WTC11 (cell line): ENCODE measurements around the gene SNX24. TPM values are rescaled to one million over a fixed set of nuclear protein-coding genes. Genes with fewer than 3 reads are reported as not detected.

Experiments used
- ATAC-seq: fragments of 200-7000 bp; cut with Tn5 transposase; 2 replicates; pipeline ENCODE4 v1.10.0; 2021; ENCODE audit warnings: mild to moderate bottlenecking, moderate library complexity
- CTCF ChIA-PET: fragments of 300-600 bp; sonication (Branson Sonifier 250); formaldehyde crosslinking; loops from one replicate; lab custom pipeline; 2021; ENCODE audit warnings: antibody characterized with exemption; lab: Charles Lee
- POLR2A ChIA-PET: fragments of 350-600 bp; sonication (Branson Sonifier 250); formaldehyde crosslinking; loops from one replicate; lab custom pipeline; 2021; ENCODE audit warnings: antibody characterized with exemption; lab: Charles Lee
- DNase-seq: peaks from one replicate; pipeline ENCODE4 v3.0.0; 2021; ENCODE audit warnings: low spot score
- H3K27ac Mint-ChIP-seq: 2 replicates; pipeline ENCODE4 v1.8.0; 2021; ENCODE audit warnings: mixed read lengths
- H3K27me3 Mint-ChIP-seq: 2 replicates; pipeline ENCODE4 v1.8.0; 2021; ENCODE audit warnings: low read depth, mild to moderate bottlenecking, moderate library complexity, mixed read lengths
- H3K36me3 Mint-ChIP-seq: 2 replicates; pipeline ENCODE4 v1.8.0; 2021; ENCODE audit warnings: mixed read lengths
- H3K4me1 Mint-ChIP-seq: 2 replicates; pipeline ENCODE4 v1.8.0; 2022; ENCODE audit warnings: mixed read lengths
- H3K4me3 Mint-ChIP-seq: 2 replicates; pipeline ENCODE4 v1.8.0; 2021; ENCODE audit warnings: mild to moderate bottlenecking, moderate library complexity, mixed read lengths
- H3K9me3 Mint-ChIP-seq: 2 replicates; pipeline ENCODE4 v1.8.0; 2021; ENCODE audit warnings: mixed read lengths
- AFF4 ChIP-seq: sonication (generic); formaldehyde crosslinking; IDR thresholded peaks from 2 replicates; pipeline ENCODE4 v1.8.1; 2023; ENCODE audit warnings: mild to moderate bottlenecking, missing genetic modification reagents, borderline replicate concordance
- AR ChIP-seq: fragments of 250-450 bp; sonication (Bioruptor Pico); IDR thresholded peaks from 2 replicates; pipeline ENCODE4 v1.9.0; 2021; ENCODE audit warnings: mild to moderate bottlenecking
- ATF1 ChIP-seq: sonication (generic); formaldehyde crosslinking; IDR thresholded peaks from 2 replicates; pipeline ENCODE4 v1.8.1; 2023; ENCODE audit warnings: mild to moderate bottlenecking, moderate library complexity, missing genetic modification reagents
- ATF2 ChIP-seq: sonication (generic); formaldehyde crosslinking; IDR thresholded peaks from 2 replicates; pipeline ENCODE4 v1.8.1; 2022; ENCODE audit warnings: low read depth, missing genetic modification reagents, borderline replicate concordance
- FOXK1 ChIP-seq: sonication (generic); formaldehyde crosslinking; IDR thresholded peaks from 2 replicates; pipeline ENCODE4 v1.8.0; 2022; ENCODE audit warnings: mild to moderate bottlenecking, moderate library complexity, missing genetic modification reagents
- JAZF1 ChIP-seq: fragments of 250-450 bp; sonication (Bioruptor Pico); IDR thresholded peaks from 2 replicates; pipeline ENCODE4 v1.9.0; 2021; ENCODE audit warnings: moderate library complexity, mild to moderate bottlenecking, inconsistent platforms
- JUN ChIP-seq: sonication (generic); formaldehyde crosslinking; IDR thresholded peaks from 2 replicates; pipeline ENCODE4 v1.8.0; 2023; ENCODE audit warnings: mild to moderate bottlenecking, missing genetic modification reagents
- MYBL2 ChIP-seq: sonication (generic); formaldehyde crosslinking; IDR thresholded peaks from 2 replicates; pipeline ENCODE4 v1.8.1; 2023; ENCODE audit warnings: mild to moderate bottlenecking, moderate library complexity, missing genetic modification reagents
- NR1H2 ChIP-seq: sonication (generic); formaldehyde crosslinking; IDR thresholded peaks from 2 replicates; pipeline ENCODE4 v1.9.0; 2021; ENCODE audit warnings: mild to moderate bottlenecking, moderate library complexity, missing genetic modification reagents
- SP1 ChIP-seq: sonication (generic); formaldehyde crosslinking; conservative IDR thresholded peaks from 2 replicates; pipeline ENCODE4 v1.8.1; 2022; ENCODE audit warnings: missing genetic modification reagents
- ZBTB43 ChIP-seq: sonication (generic); formaldehyde crosslinking; IDR thresholded peaks from 2 replicates; pipeline ENCODE4 v1.8.1; 2023; ENCODE audit warnings: mild to moderate bottlenecking, missing genetic modification reagents
- ZNF263 ChIP-seq: sonication (generic); formaldehyde crosslinking; IDR thresholded peaks from 2 replicates; pipeline ENCODE4 v1.8.1; 2022; ENCODE audit warnings: low read depth, mild to moderate bottlenecking, moderate library complexity, missing genetic modification reagents
- ZNF281 ChIP-seq: sonication (generic); formaldehyde crosslinking; IDR thresholded peaks from 2 replicates; pipeline ENCODE4 v1.8.0; 2023; ENCODE audit warnings: mild to moderate bottlenecking, missing genetic modification reagents
- ZNF396 ChIP-seq: fragments of 250-450 bp; sonication (Bioruptor Pico); IDR thresholded peaks from 2 replicates; pipeline ENCODE4 v1.8.0; 2021; ENCODE audit warnings: mild to moderate bottlenecking, moderate library complexity, borderline replicate concordance
- ZNF416 ChIP-seq: fragments of 250-450 bp; sonication (Bioruptor Pico); IDR thresholded peaks from 2 replicates; pipeline ENCODE4 v1.9.0; 2021; ENCODE audit warnings: mild to moderate bottlenecking, inconsistent platforms
- ZNF423 ChIP-seq: fragments of 250-450 bp; sonication (Bioruptor Pico); IDR thresholded peaks from 2 replicates; pipeline ENCODE4 v2.1.2; 2022; ENCODE audit warnings: mild to moderate bottlenecking, moderate library complexity
- ZNF671 ChIP-seq: fragments of 250-450 bp; sonication (Bioruptor Pico); IDR thresholded peaks from 2 replicates; pipeline ENCODE4 v1.8.0; 2021; ENCODE audit warnings: mild to moderate bottlenecking
- total RNA-seq: library from RNA; stranded (reverse); gene quantifications from 3 replicates; pipeline ENCODE4 v1.2.3, GENCODE V29; 2021
- TF ChIP-seq, protein P1 (sequence below): sonication (generic); formaldehyde crosslinking; IDR thresholded peaks from 2 replicates; pipeline ENCODE4 v1.8.1; 2023; ENCODE audit warnings: mild to moderate bottlenecking, missing genetic modification reagents, moderate library complexity
- TF ChIP-seq, protein P2 (sequence below): fragments of 250-450 bp; sonication (Bioruptor Pico); conservative IDR thresholded peaks from 2 replicates; pipeline ENCODE4 v1.9.0; 2021; ENCODE audit warnings: mild to moderate bottlenecking
- TF ChIP-seq, protein P3 (sequence below): sonication (generic); formaldehyde crosslinking; IDR thresholded peaks from 2 replicates; pipeline ENCODE4 v1.8.0; 2022; ENCODE audit warnings: mild to moderate bottlenecking, missing genetic modification reagents

The SNX24 gene
- total RNA-seq, 1 experiment from 2014 or later: 15.5 TPM

DNA sequence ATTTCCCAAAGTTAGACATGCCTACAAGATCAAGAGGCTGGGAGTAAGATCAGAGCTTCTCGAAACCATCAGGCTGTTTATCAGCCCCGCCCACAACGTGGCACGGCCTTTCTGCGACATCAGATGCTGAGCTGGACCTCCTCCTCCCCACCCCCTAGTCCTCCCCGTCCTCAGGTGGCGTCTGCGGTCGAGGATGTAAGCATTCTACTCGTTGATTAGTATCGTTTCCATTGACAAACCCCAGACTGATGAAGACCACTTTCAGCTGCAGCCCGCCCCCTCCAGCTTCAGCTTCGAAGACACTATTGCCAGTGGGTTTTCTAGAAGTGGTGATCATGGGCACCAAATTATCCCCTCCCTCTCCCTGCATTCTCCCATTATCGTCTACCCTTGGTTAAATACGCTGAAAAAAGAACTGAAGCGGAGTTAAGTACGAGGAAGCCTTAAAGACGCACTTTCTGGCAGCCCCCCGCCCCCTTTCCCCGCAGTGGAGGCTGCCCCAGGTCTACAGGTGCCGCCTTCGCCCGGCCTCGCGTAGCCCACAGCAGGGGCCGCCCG is 190.0 kb downstream of the SNX24 start:
- ChIA-PET CTCF (interaction anchor here (0.7 to 1.3 kb wide), 4 partner anchors 58 to 519 kb away, joined by 4 to 5 read pairs (median 4); no protein-coding TSS in a partner anchor), POLR2A (interaction anchor here (1.0 kb wide), 1 partner anchor 388 kb away, joined by 3 read pairs; the partner anchor contains the start of gene CEP120)
- DNase-seq: peak; percentile 64
- 0 out of 2 replicates have a peak, but pooled peaks have one; percentile 16 for TF ChIP-seq SP1 (CRISPR knock-in tag)
- TF ChIP-seq ZNF416 (CRISPR knock-in tag): no peak
- no peak for TF ChIP-seq ATF2 (CRISPR knock-in tag)
- TF ChIP-seq ZBTB43: 0 out of 2 replicates have a peak, but pooled peaks have one; percentile 27
- TF ChIP-seq, protein P1, sequence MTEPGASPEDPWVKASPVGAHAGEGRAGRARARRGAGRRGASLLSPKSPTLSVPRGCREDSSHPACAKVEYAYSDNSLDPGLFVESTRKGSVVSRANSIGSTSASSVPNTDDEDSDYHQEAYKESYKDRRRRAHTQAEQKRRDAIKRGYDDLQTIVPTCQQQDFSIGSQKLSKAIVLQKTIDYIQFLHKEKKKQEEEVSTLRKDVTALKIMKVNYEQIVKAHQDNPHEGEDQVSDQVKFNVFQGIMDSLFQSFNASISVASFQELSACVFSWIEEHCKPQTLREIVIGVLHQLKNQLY: no peak
- TF ChIP-seq ZNF281 (CRISPR knock-in tag): 0 out of 2 replicates have a peak, but pooled peaks have one; percentile 28
- no peak for TF ChIP-seq AFF4
- TF ChIP-seq ATF1: no peak
- TF ChIP-seq AR (CRISPR knock-in tag): no peak
- TF ChIP-seq, protein P2, sequence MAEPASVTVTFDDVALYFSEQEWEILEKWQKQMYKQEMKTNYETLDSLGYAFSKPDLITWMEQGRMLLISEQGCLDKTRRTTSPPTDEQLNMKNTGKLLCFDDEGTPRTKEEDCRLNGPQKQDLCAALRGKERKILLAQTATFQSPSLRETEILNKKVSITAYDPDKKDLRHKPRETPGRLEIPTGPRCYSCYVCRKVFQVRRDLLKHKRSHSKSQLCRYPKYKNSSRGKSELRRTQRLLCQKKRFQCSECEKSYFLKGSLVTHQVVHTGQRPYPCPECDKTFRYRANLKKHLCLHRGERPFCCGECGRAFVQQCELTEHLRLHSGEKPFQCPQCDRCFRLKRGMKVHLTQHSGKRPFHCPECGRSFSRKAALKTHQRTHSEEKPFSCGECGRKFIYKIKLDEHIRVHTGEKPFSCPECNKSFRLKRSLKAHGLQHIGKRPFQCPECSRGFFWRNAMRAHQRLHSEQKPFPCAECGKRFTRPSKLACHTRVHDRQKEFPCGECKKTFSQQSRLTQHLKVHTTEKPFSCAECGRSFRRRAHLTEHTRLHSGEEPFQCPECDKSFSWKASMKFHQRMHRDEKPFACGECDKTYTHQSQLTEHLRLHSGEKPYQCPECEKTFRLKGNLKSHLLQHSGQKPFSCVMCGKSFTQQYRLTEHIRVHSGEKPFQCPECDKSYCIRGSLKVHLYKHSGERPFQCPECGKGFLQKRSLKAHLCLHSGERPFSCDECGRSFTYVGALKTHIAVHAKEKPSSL (CRISPR knock-in tag): no peak
- TF ChIP-seq JAZF1 (CRISPR knock-in tag): no peak
- TF ChIP-seq MYBL2 (CRISPR knock-in tag): no peak
- TF ChIP-seq ZNF423 (CRISPR knock-in tag): no peak
- TF ChIP-seq JUN (CRISPR knock-in tag): no peak
- TF ChIP-seq NR1H2 (CRISPR knock-in tag): no peak
- peak; percentile 57; the same call in 1 of the 2 replicates for TF ChIP-seq ZNF263 (CRISPR knock-in tag)
- TF ChIP-seq ZNF671 (CRISPR knock-in tag): no peak
- TF ChIP-seq ZNF396 (CRISPR knock-in tag): no peak
- TF ChIP-seq, protein P3, sequence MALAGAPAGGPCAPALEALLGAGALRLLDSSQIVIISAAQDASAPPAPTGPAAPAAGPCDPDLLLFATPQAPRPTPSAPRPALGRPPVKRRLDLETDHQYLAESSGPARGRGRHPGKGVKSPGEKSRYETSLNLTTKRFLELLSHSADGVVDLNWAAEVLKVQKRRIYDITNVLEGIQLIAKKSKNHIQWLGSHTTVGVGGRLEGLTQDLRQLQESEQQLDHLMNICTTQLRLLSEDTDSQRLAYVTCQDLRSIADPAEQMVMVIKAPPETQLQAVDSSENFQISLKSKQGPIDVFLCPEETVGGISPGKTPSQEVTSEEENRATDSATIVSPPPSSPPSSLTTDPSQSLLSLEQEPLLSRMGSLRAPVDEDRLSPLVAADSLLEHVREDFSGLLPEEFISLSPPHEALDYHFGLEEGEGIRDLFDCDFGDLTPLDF (CRISPR knock-in tag): no peak
- peak; percentile 62; the same call in 1 of the 2 replicates for TF ChIP-seq FOXK1 (CRISPR knock-in tag)

More for the DNA sequence above, 190.0 kb downstream of the SNX24 start:
- H3K27me3 Mint-ChIP-seq: peaks cover 52% of the 10 kb centered on the region
- peak; percentile 36 for ATAC-seq
- H3K36me3 Mint-ChIP-seq: no peaks in the 10 kb centered on the region
- H3K27ac Mint-ChIP-seq: peak overlapping the region; percentile 32
- H3K4me1 Mint-ChIP-seq: peaks cover 47% of the 10 kb centered on the region
- peak overlapping the region; percentile 85 for H3K4me3 Mint-ChIP-seq
- H3K9me3 Mint-ChIP-seq: no peaks in the 10 kb centered on the region
